ENCODE results near the gene MRPL20.

GRCh38 chr1:1407636-1408318 is 684 bp upstream of the MRPL20 start:
- TF ChIP-seq CTCF (IDR thresholded peaks at IDR 0.05) (0 out of 2 replicates have a peak, but pooled peaks have one; percentile 11), ZFX (IDR thresholded peaks at IDR 0.05; ENCODE audit: borderline replicate concordance) (no peak)

Data from 22Rv1 (cell line).